ENCODE data around the gene ARID4B.

GRCh38 chr1:235275223-235275622 is 52.8 kb downstream of the ARID4B start:
- no peak for TF ChIP-seq CTCF (IDR thresholded peaks at IDR 0.05; ENCODE audit: low read depth, low read length)
- TF ChIP-seq EZH2phosphoT487 (IDR thresholded peaks at IDR 0.05; ENCODE audit: low read depth): no peak
